Right lung (tissue), 5 donors: ENCODE measurements around the gene SLC1A3. TPM values are rescaled to one million over a fixed set of nuclear protein-coding genes. Genes with fewer than 3 reads are reported as not detected.
"Not testable (repeated sequence)": the region's sequence is repeated elsewhere in the genome, so short reads cannot be mapped to it uniquely, and the experiment has no call there.

ENCODE experiments used
- DNase-seq, 2 donors: peaks; one replicate each; pipeline ENCODE4 v3.0.0-alpha.2; 2013
- polyA plus RNA-seq, 5 donors: library from polyadenylated mRNA; unstranded; fragments of 120-200 nt; gene quantifications; one replicate each; pipeline versions ENCODE4 v1.2.1 to v1.2.3, GENCODE V29; 2013; ENCODE audit warnings: inconsistent platforms in 1 of 5, low replicate concordance in 1 of 5; ENCODE audit not compliant: insufficient read length in 5 of 5, insufficient read depth in 1 of 5

The SLC1A3 gene
- polyA plus RNA-seq, 5 donors = 15.5 to 23.2 (median 19.1) TPM

GRCh38 chr5:36630201-36631145 lies 24.1 kb downstream of the SLC1A3 start:
- DNase-seq = no peak

- no peak for DNase-seq
Observed at GRCh38 chr5:36631154-36631553, 24.7 kb downstream of the SLC1A3 start.

DNA sequence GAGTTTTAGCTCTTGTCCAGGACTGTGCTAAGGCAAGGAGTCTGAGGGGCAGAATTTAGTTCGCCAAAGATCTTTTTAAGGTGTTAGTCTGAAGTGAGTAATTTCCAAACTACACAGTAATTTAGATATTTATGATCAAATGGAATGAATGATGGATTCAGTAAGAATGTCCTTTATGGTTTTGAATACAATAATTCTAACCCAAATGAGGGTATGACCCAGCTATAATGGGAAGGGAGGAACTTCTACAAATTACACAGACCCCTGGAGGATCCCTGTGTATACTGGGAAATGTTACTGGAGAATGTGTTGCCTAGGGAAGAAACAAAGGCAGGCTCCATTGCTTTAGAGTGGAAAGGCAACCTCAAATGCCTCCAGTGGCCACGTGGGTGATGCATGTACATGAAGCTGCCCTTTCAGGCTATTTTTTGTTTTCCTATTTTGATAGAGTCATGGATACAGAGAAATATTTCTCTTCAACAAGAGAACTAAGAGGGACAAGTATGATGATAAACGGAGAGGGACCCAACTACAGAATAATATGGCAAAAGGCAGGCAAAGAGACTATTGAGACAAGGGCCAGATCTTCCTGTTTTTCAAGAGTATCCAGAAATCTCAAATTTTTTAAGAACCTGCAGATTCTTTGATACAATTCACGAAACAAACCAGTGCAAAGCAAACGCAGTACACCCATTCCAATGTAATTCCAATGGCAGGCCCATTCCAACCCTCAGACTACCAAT lies 25.4 kb downstream of the SLC1A3 start:
- no peak for DNase-seq

- DNase-seq = no peak
Observed at GRCh38 chr5:36632363-36632664, 25.9 kb downstream of the SLC1A3 start.

- no peak for DNase-seq
Observed at GRCh38 chr5:36635721-36636390, 29.4 kb downstream of the SLC1A3 start.

DNA sequence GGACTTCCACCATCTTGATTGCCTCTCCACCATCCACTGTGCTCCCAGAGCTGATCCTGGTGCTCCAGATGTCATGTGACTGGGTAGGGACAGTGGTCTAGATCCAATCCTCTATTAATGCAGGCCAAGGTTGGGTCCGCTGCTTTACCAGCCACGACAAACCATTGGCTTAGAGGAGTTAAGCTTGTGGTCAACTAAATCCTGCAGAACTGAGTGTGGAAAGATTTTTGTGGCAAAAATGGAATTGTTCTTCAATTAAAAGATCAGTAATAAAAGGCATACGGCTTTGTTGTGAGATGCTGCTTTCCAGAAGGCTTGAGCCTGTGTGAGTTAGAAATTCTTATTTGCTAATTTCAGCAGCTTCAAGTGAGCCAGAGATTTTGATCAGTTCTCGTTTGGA lies 30.7 kb downstream of the SLC1A3 start:
- no peak for DNase-seq

GRCh38 chr5:36637516-36637915 lies 31.1 kb downstream of the SLC1A3 start:
- DNase-seq = no peak

GRCh38 chr5:36638056-36638455 lies 31.6 kb downstream of the SLC1A3 start:
- DNase-seq = no peak

DNA sequence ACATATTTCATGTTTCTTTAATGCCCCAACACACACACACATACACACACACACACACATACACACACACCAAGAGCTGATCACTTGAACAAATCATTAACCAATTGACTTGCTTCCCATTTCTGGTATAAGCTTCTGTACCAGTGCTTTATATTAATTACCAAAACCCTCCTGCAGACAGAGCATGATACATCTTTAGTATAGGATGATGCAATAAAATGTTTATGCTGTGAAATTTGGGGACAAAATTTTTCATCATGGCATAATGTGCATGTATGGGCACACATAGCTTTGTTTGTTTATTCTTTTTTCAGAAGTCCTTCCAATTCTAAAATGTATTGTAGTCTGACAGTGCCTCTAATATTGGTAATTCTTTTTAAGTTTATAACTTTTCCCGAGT lies 34.5 kb downstream of the SLC1A3 start:
- no peak for DNase-seq

- DNase-seq = no peak
Observed at GRCh38 chr5:36641431-36641830, 35.0 kb downstream of the SLC1A3 start.

DNA sequence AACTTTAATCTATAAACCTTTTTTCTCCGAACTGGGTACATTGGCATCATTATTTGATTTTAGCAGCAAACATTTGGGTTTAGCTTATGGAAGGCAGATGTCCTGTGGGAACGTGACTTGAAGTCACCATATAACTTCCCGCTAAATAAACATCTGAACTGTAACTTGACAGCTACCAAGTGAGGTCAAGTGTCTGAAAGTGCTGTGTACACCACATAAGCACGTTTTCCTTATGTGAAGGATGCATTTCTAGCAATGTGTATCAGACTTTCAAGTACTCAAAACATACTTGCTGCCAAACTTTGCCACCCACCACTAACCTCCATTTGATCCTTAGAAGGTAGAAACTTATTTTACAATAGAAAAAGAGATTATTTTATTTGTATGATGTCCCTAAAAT lies 35.7 kb downstream of the SLC1A3 start:
- no peak for DNase-seq

DNA sequence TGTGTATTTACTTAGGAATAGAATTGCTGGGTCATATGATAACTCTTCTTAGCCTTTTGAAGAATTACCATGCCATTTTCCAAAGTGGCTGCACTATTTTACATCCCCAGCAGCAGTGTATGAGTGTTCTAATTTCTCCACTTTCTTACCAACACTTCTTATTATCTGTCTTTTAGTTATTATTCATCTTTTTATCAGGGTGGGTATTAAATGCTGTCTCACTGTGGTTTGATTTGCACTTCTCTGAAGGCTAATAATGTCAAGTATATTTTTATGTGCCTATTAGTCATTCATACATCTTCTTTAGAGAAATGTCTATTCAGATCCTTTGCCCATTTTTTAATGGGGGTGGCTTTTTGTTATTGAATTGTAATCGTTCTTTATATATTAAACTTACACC lies 36.8 kb downstream of the SLC1A3 start:
- no peak for DNase-seq

DNA sequence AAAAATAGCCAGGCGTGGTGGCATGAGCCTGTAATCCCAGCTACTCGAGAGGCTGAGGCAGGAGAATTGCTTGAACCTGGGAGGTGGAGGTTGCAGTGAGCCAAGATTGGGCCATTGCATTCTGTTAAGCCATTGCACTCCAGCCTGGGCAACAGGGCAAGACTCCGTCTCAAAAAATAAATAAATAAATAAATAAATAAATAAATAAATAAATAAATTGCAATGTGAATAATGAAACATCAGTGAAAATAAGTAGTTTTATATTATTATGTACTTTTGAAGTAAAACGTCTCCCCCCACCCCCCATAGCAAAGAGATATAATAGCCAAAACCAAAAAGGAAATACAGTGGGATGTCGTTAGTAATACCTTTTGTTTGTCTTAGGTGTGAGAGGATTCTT lies 37.4 kb downstream of the SLC1A3 start:
- DNase-seq = not testable (repeated sequence)

DNA sequence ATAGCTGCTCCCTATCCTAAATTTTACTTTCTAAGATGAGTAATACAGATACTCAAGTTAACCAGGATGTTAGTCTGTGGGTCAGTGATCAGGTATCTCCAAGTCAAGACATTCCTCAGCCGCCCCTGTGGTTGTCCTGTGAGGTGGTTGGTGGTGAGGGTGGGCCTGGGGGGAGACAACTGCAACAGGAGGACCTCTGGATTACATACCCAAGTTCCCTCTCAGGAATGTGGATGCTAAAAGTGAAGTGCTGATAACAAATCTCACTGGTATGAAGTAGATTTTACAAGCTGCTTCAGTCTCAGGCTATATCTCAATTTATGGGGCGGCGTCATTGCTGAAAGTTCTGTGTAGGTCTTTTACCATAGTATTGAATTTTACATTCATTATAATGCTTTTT lies 38.3 kb downstream of the SLC1A3 start:
- no peak for DNase-seq

DNA sequence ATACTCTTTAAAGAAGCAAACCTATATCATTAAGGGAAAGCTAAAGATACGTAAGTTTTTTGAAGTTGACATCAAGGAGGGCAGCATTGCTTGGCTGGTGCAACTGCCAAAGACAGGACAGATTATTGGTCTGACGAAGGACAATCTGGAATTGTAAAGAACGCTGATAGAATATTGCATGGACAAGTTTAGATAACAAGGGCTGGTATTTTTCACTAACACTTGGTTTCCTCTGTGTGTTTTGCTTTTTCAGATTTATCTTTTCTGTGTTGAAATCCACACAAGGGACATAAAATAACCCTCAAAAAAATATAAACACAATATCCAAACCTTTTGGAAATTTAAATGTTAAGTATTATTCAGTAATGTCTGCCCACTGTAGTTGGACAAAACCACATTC lies 39.7 kb downstream of the SLC1A3 start:
- no peak for DNase-seq

- no peak for DNase-seq
Observed at GRCh38 chr5:36646507-36647023, 40.2 kb downstream of the SLC1A3 start.

GRCh38 chr5:36647046-36647445 lies 40.6 kb downstream of the SLC1A3 start:
- DNase-seq = no peak

GRCh38 chr5:36648426-36648825 lies 42.0 kb downstream of the SLC1A3 start:
- no peak for DNase-seq

- no peak for DNase-seq
Observed at GRCh38 chr5:36651761-36652685, 45.6 kb downstream of the SLC1A3 start.

GRCh38 chr5:36653044-36653705 lies 46.8 kb downstream of the SLC1A3 start:
- peak; percentile 72 to 73 for DNase-seq

DNA sequence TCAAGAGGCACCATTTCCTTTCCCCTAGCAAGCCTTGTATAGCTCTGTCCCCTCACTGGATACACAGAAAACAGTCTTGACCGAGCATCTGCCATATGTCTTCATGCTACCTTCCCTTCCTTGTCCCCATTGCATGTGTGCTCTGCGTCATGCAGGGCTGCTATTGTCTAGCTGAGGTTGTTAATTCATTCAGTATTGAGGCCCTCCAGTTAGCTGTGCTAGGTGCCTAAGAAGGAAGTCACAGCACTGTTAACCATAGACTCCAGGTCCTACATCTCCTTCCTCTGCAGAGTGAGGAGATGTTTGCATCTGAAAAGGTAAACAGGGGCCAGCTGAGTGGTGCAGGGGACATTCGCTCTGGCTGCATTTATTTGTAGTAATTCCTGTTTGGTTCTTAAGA lies 48.2 kb downstream of the SLC1A3 start:
- DNase-seq = no peak
